ENCODE data around the gene HPSE2. TPM values are rescaled to one million over a fixed set of nuclear protein-coding genes. Genes with fewer than 3 reads are reported as not detected.
"Not testable (repeated sequence)": the region's sequence is repeated elsewhere in the genome, so short reads cannot be mapped to it uniquely, and the experiment has no call there.

Gene HPSE2
- total RNA-seq, 1 donor from 2014 or later, result 5.7 TPM

- no peak for DNase-seq (ENCODE audit: low spot score)
Measured at GRCh38 chr10:99005254-99005653, 230.4 kb downstream of the HPSE2 start.

GRCh38 chr10:99004738-99005137 lies 230.9 kb downstream of the HPSE2 start:
- DNase-seq (ENCODE audit: low spot score), result no peak

GRCh38 chr10:99002392-99002791 lies 233.3 kb downstream of the HPSE2 start:
- DNase-seq (ENCODE audit: low spot score), result no peak

GRCh38 chr10:98997596-98997995 lies 238.1 kb downstream of the HPSE2 start:
- no peak for DNase-seq (ENCODE audit: low spot score)

- DNase-seq (ENCODE audit: low spot score), result no peak
Measured at GRCh38 chr10:98994030-98994429, 241.6 kb downstream of the HPSE2 start.

GRCh38 chr10:98983751-98984150 lies 251.9 kb downstream of the HPSE2 start:
- DNase-seq (ENCODE audit: low spot score), result not testable (repeated sequence)

- DNase-seq (ENCODE audit: low spot score), result no peak
Measured at GRCh38 chr10:98980353-98980752, 255.3 kb downstream of the HPSE2 start.

- DNase-seq (ENCODE audit: low spot score), result no peak
Measured at GRCh38 chr10:98971464-98971863, 264.2 kb downstream of the HPSE2 start.

GRCh38 chr10:98967601-98968000 lies 268.1 kb downstream of the HPSE2 start:
- DNase-seq (ENCODE audit: low spot score), result no peak

- no peak for DNase-seq (ENCODE audit: low spot score)
Measured at GRCh38 chr10:98963608-98964007, 272.0 kb downstream of the HPSE2 start.

GRCh38 chr10:98959379-98959778 lies 276.3 kb downstream of the HPSE2 start:
- DNase-seq (ENCODE audit: low spot score), result no peak

GRCh38 chr10:98957801-98958200 lies 277.9 kb downstream of the HPSE2 start:
- no peak for DNase-seq (ENCODE audit: low spot score)

- DNase-seq (ENCODE audit: low spot score), result no peak
Measured at GRCh38 chr10:98956576-98957260, 278.9 kb downstream of the HPSE2 start.

- DNase-seq (ENCODE audit: low spot score), result no peak
Measured at GRCh38 chr10:98953251-98953650, 282.4 kb downstream of the HPSE2 start.

GRCh38 chr10:98951269-98952000 lies 284.2 kb downstream of the HPSE2 start:
- DNase-seq (ENCODE audit: low spot score), result no peak

GRCh38 chr10:98950106-98950505 lies 285.5 kb downstream of the HPSE2 start:
- no peak for DNase-seq (ENCODE audit: low spot score)

- DNase-seq (ENCODE audit: low spot score), result no peak
Measured at GRCh38 chr10:98949306-98949705, 286.3 kb downstream of the HPSE2 start.

GRCh38 chr10:98943681-98944080 lies 292.0 kb downstream of the HPSE2 start:
- DNase-seq (ENCODE audit: low spot score), result no peak

GRCh38 chr10:98929709-98930108 lies 305.9 kb downstream of the HPSE2 start:
- no peak for DNase-seq (ENCODE audit: low spot score)

- DNase-seq (ENCODE audit: low spot score), result no peak
Measured at GRCh38 chr10:98925651-98926050, 310.0 kb downstream of the HPSE2 start.

- DNase-seq (ENCODE audit: low spot score), result no peak
Measured at GRCh38 chr10:98924526-98924925, 311.1 kb downstream of the HPSE2 start.

GRCh38 chr10:98921316-98921715 lies 314.3 kb downstream of the HPSE2 start:
- no peak for DNase-seq (ENCODE audit: low spot score)

GRCh38 chr10:98920807-98921206 lies 314.8 kb downstream of the HPSE2 start:
- no peak for DNase-seq (ENCODE audit: low spot score)
